GM21529 (cell line): ENCODE results near the gene UBE2R2.
"Not testable (repeated sequence)": the region's sequence is repeated elsewhere in the genome, so short reads cannot be mapped to it uniquely, and the experiment has no call there.

Source experiments
- ATAC-seq: cut with Tn5 transposase; IDR thresholded peaks from one replicate; pipeline ENCODE4 v1.9.1; 2021; ENCODE audit not compliant: unreplicated experiment

The UBE2R2 gene

GRCh38 chr9:33816327-33817252, at the start of gene UBE2R2:
TSS of gene UBE2R2 (plus strand) at chr9:33817160. CDS start at chr9:33817758, 598 bp downstream.
- peak; percentile 68 for ATAC-seq

- ATAC-seq, result not testable (repeated sequence)
These were observed 46.6 kb upstream of the UBE2R2 start for GRCh38 chr9:33770156-33770880.

GRCh38 chr9:33773135-33773534, 43.8 kb upstream of the UBE2R2 start:
- ATAC-seq, result not testable (repeated sequence)

GRCh38 chr9:33774074-33774659, 42.8 kb upstream of the UBE2R2 start:
- not testable (repeated sequence) for ATAC-seq

GRCh38 chr9:33776578-33776977, 40.4 kb upstream of the UBE2R2 start:
- no peak for ATAC-seq

GRCh38 chr9:33778700-33779351, 38.1 kb upstream of the UBE2R2 start:
- peak; percentile 86 for ATAC-seq

GRCh38 chr9:33780276-33780675, 36.7 kb upstream of the UBE2R2 start:
- no peak for ATAC-seq

- ATAC-seq, result no peak
These were observed 35.2 kb upstream of the UBE2R2 start for GRCh38 chr9:33781736-33782135.

GRCh38 chr9:33782395-33783152, 34.4 kb upstream of the UBE2R2 start:
- no peak for ATAC-seq

- ATAC-seq, result peak; percentile 75
These were observed 31.0 kb upstream of the UBE2R2 start for GRCh38 chr9:33785914-33786313.

- ATAC-seq, result no peak
These were observed 30.3 kb upstream of the UBE2R2 start for GRCh38 chr9:33786681-33787080.

- no peak for ATAC-seq
These were observed 29.1 kb upstream of the UBE2R2 start for GRCh38 chr9:33787839-33788238.

GRCh38 chr9:33789429-33789828, 27.5 kb upstream of the UBE2R2 start:
- ATAC-seq, result not testable (repeated sequence)

GRCh38 chr9:33791117-33791516, 25.8 kb upstream of the UBE2R2 start:
- ATAC-seq, result no peak

GRCh38 chr9:33793496-33793895, 23.5 kb upstream of the UBE2R2 start:
- ATAC-seq, result not testable (repeated sequence)

GRCh38 chr9:33794560-33794959, 22.4 kb upstream of the UBE2R2 start:
- no peak for ATAC-seq

GRCh38 chr9:33795281-33795680, 21.7 kb upstream of the UBE2R2 start, which contains the start of gene PRSS3:
TSS of gene PRSS3 (plus strand) at chr9:33795561. CDS start at chr9:33795574, 13 bp downstream.
- ATAC-seq, result no peak

GRCh38 chr9:33795819-33796218, 21.1 kb upstream of the UBE2R2 start:
- no peak for ATAC-seq

- ATAC-seq, result not testable (repeated sequence)
These were observed 20.3 kb upstream of the UBE2R2 start for GRCh38 chr9:33796679-33797078.

GRCh38 chr9:33797837-33798236, 19.1 kb upstream of the UBE2R2 start:
- no peak for ATAC-seq
